HCT116 (cell line): Measurements from ENCODE around the gene SMTNL1. TPM values are rescaled to one million over a fixed set of nuclear protein-coding genes. Genes with fewer than 3 reads are reported as not detected.

Source experiments
- ATAC-seq: fragments of 200-7000 bp; cut with Tn5 transposase; 2 replicates; pipeline ENCODE4 v1.9.1; 2020; ENCODE audit warnings: mild to moderate bottlenecking, moderate library complexity
- BruUV-seq: library from RNA; stranded (reverse); fragments of 400-500 nt; replicated peaks from 2 replicates; lab custom pipeline; 2021; lab: Mats Ljungman, UMichigan
- CTCF ChIA-PET: fragments of 300-600 bp; sonication (Branson Sonifier 250); formaldehyde crosslinking; loops from one replicate; lab custom pipeline; 2021; ENCODE audit warnings: antibody characterized with exemption; lab: Charles Lee
- POLR2A ChIA-PET: fragments of 300-600, 350-600 bp; sonication (Branson Sonifier 250); formaldehyde crosslinking; loops from one replicate; lab custom pipeline; 2021; ENCODE audit warnings: antibody characterized with exemption; lab: Charles Lee
- RAD21 ChIA-PET, 2 experiments: fragments of 300-600 bp; sonication (Branson Sonifier 250); formaldehyde crosslinking; loops; one replicate each; lab custom pipeline; 2023; ENCODE audit warnings: low total read pairs in 2 of 2; ENCODE audit not compliant: uncharacterized antibody in 2 of 2, unreplicated experiment in 2 of 2, low non-redundant PET in 1 of 2; lab: Charles Lee
- DNase-seq: peaks from one replicate; pipeline ENCODE4 v3.0.0-alpha.2; 2010; ENCODE audit warnings: low read depth, low spot score
- H2AFZ ChIP-seq: fragments of 200-600 bp; shearing (Covaris generic), sonication (generic); 2 replicates; pipeline ENCODE4 v1.6.1; 2017; ENCODE audit warnings: low read depth, mixed run types, mixed read lengths, antibody characterized with exemption, low read length; ENCODE audit not compliant: poor library complexity, severe bottlenecking
- H3K27ac ChIP-seq: 2 replicates; pipeline ENCODE4 v1.5.1; 2012; ENCODE audit warnings: low read depth, low read length
- H3K27me3 ChIP-seq: fragments of 200-600 bp; sonication (generic); 2 replicates; pipeline ENCODE4 v1.6.1; 2016; ENCODE audit warnings: mixed run types, low read length, mixed read lengths; ENCODE audit not compliant: insufficient read depth
- H3K36me3 ChIP-seq, 2 experiments: fragments of 200-500 bp in 1 of 2; fragments of 200-600 bp in 1 of 2; sonication (Bioruptor generic) in 1 of 2; sonication (generic) in 1 of 2; 2 replicates each; pipeline versions ENCODE4 v1.5.1 to v1.6.1; 2014 to 2016; ENCODE audit warnings: low read length in 2 of 2, inconsistent platforms in 1 of 2, mixed read lengths in 1 of 2, mixed run types in 1 of 2; ENCODE audit not compliant: insufficient read depth in 2 of 2, control insufficient read depth in 1 of 2
- H3K4me1 ChIP-seq, 2 experiments: fragments of 200-600 bp in 1 of 2; sonication (generic) in 1 of 2; 2 replicates each; pipeline versions ENCODE4 v1.5.1 to v1.6.1; 2012 to 2017; ENCODE audit warnings: low read length in 2 of 2, inconsistent platforms in 1 of 2, mild to moderate bottlenecking in 1 of 2, mixed read lengths in 1 of 2, mixed run types in 1 of 2, moderate library complexity in 1 of 2; ENCODE audit not compliant: insufficient read depth in 2 of 2, control insufficient read depth in 1 of 2
- H3K4me2 ChIP-seq: fragments of 200-600 bp; sonication (generic); 2 replicates; pipeline ENCODE4 v1.6.1; 2017; ENCODE audit warnings: mixed run types, low read length, mixed read lengths
- H3K4me3 ChIP-seq, 2 experiments: fragments of 200-600 bp in 1 of 2; sonication (generic) in 1 of 2; replicated peaks in 1 of 2; 2 replicates each; pipeline ENCODE4 v1.5.1; 2011 to 2016; ENCODE audit warnings: low read length in 2 of 2, control low read depth in 1 of 2, low read depth in 1 of 2, mild to moderate bottlenecking in 1 of 2, mixed read lengths in 1 of 2, mixed run types in 1 of 2
- H3K79me2 ChIP-seq: fragments of 200-600 bp; sonication (generic); 2 replicates; pipeline ENCODE4 v1.6.1; 2017; ENCODE audit warnings: mild to moderate bottlenecking, mixed run types, low read length, moderate library complexity, mixed read lengths; ENCODE audit not compliant: insufficient read depth
- H3K9ac ChIP-seq: fragments of 200-600 bp; sonication (generic); 2 replicates; pipeline ENCODE4 v1.6.1; 2016; ENCODE audit warnings: low read length, mixed read lengths
- H3K9me2 ChIP-seq: fragments of 200-600 bp; sonication (generic), shearing (Covaris generic); 2 replicates; pipeline ENCODE4 v1.6.1; 2017; ENCODE audit warnings: mixed run types, mild to moderate bottlenecking, moderate library complexity; ENCODE audit not compliant: insufficient read depth
- H3K9me3 ChIP-seq, 2 experiments: fragments of 200-500 bp in 1 of 2; fragments of 200-600 bp in 1 of 2; sonication (Bioruptor generic) in 1 of 2; sonication (generic) in 1 of 2; 2 replicates each; pipeline ENCODE4 v1.6.1; 2014 to 2017; ENCODE audit warnings: low read length in 2 of 2, mixed read lengths in 2 of 2, inconsistent platforms in 1 of 2, low read depth in 1 of 2, mild to moderate bottlenecking in 1 of 2, mixed run types in 1 of 2, moderate library complexity in 1 of 2; ENCODE audit not compliant: control insufficient read depth in 1 of 2, insufficient read depth in 1 of 2
- H4K20me1 ChIP-seq: fragments of 200-600 bp; sonication (generic), shearing (Covaris generic); 2 replicates; pipeline ENCODE4 v1.6.1; 2017; ENCODE audit warnings: mixed run types, mild to moderate bottlenecking, moderate library complexity; ENCODE audit not compliant: insufficient read depth
- CEBPB ChIP-seq: IDR thresholded peaks from 2 replicates; pipeline ENCODE4 v1.6.1; 2012; ENCODE audit warnings: low read depth
- CTCF ChIP-seq, 3 experiments: fragments of 200-600 bp in 1 of 3; sonication (generic) in 1 of 3; IDR thresholded peaks in 2 of 3; conservative IDR thresholded peaks in 1 of 3; 2 replicates each; pipeline ENCODE4 v1.5.1; 2012 to 2017; ENCODE audit warnings: low read depth in 2 of 3, low read length in 2 of 3, antibody characterized with exemption in 1 of 3, borderline replicate concordance in 1 of 3, control low read depth in 1 of 3, mild to moderate bottlenecking in 1 of 3, mixed read lengths in 1 of 3, mixed run types in 1 of 3, moderate library complexity in 1 of 3; ENCODE audit not compliant: insufficient read depth in 1 of 3
- EGR1 ChIP-seq: IDR thresholded peaks from 2 replicates; pipeline ENCODE4 v1.6.1; 2012; ENCODE audit warnings: low read depth
- EZH2phosphoT487 ChIP-seq: fragments of 200-600 bp; IDR thresholded peaks from 2 replicates; pipeline ENCODE4 v1.6.1; 2018; ENCODE audit warnings: antibody characterized with exemption, borderline replicate concordance
- JUND ChIP-seq: IDR thresholded peaks from 2 replicates; pipeline ENCODE4 v1.6.1; 2012
- POLR2A ChIP-seq: IDR thresholded peaks from 2 replicates; pipeline ENCODE4 v1.7.0; 2011; ENCODE audit warnings: borderline replicate concordance; ENCODE audit not compliant: insufficient read depth, insufficient read length; ENCODE audit errors: extremely low read depth
- POLR2AphosphoS5 ChIP-seq: IDR thresholded peaks from 2 replicates; pipeline ENCODE4 v1.6.1; 2011; ENCODE audit warnings: mild to moderate bottlenecking, low read depth, low read length, moderate library complexity
- REST ChIP-seq: IDR thresholded peaks from 2 replicates; pipeline ENCODE4 v1.6.1; 2012; ENCODE audit warnings: low read depth
- SP1 ChIP-seq: IDR thresholded peaks from 2 replicates; pipeline ENCODE4 v1.6.1; 2012; ENCODE audit warnings: low read depth
- SRF ChIP-seq: IDR thresholded peaks from 2 replicates; pipeline ENCODE4 v1.6.1; 2012; ENCODE audit warnings: low read depth
- TCF7L2 ChIP-seq: IDR thresholded peaks from 2 replicates; pipeline ENCODE4 v1.7.0; 2011; ENCODE audit warnings: borderline replicate concordance, inconsistent platforms; ENCODE audit not compliant: insufficient read depth, insufficient read length; ENCODE audit errors: extremely low read depth
- YY1 ChIP-seq: IDR thresholded peaks from 2 replicates; pipeline ENCODE4 v1.6.1; 2011; ENCODE audit warnings: low read length, low read depth, moderate library complexity, mild to moderate bottlenecking; ENCODE audit not compliant: insufficient replicate concordance; ENCODE audit errors: extremely low read depth
- ZFX ChIP-seq: fragments of 450-650 bp; IDR thresholded peaks from 2 replicates; pipeline ENCODE4 v1.6.1; 2017
- ZNF274 ChIP-seq: fragments of 200-500 bp; sonication (Bioruptor generic); IDR thresholded peaks from 2 replicates; pipeline ENCODE4 v1.6.1; 2014; ENCODE audit warnings: mild to moderate bottlenecking, low read depth, low read length, inconsistent platforms
- intact Hi-C: fragments of 100-400 bp; cut with micrococcal nuclease; formaldehyde crosslinking; loops from 2 replicates; pipeline ENCODE4 v1.10.0; 2022
- total RNA-seq: library from RNA; stranded (reverse); gene quantifications from one replicate; pipeline ENCODE4 v1.2.1, GENCODE V29; 2021; ENCODE audit not compliant: unreplicated experiment

Gene SMTNL1
- total RNA-seq, 1 experiment from 2014 or later = not detected

GRCh38 chr11:57586711-57587245 is 49.4 kb downstream of the SMTNL1 start:
- Histone ChIP-seq H3K4me1 (no peaks in the 10 kb centered on the region), H3K4me3 (no peak overlapping the region), H2AFZ (no peak overlapping the region), H3K79me2 (no peaks in the 10 kb centered on the region), H3K9me3 (no peaks in the 10 kb centered on the region), H3K9ac (no peak overlapping the region), H4K20me1 (no peaks in the 10 kb centered on the region), H3K27me3 (no peaks in the 10 kb centered on the region), H3K4me2 (no peak overlapping the region), H3K36me3 (no peaks in the 10 kb centered on the region), H3K9me2 (no peaks in the 10 kb centered on the region), H3K27ac (no peak overlapping the region)
- ChIA-PET POLR2A (no interaction called here), RAD21 (no interaction called here), CTCF (no interaction called here)
- intact Hi-C loops = no loop called here
- ATAC-seq = no peak
- TF ChIP-seq POLR2A (no peak), SRF (no peak), CTCF (IDR thresholded peaks at IDR 0.05 in 2 of 3, conservative IDR thresholded peaks at IDR 0.05 in 1 of 3; ENCODE audit: borderline replicate concordance in 1 of 3, insufficient read depth in 1 of 3, low read depth in 2 of 3, low read length in 2 of 3) (no peak), JUND (no peak), EZH2phosphoT487 (no peak), CEBPB (no peak), REST (no peak), EGR1 (no peak), TCF7L2 (no peak), YY1 (no peak), ZNF274 (no peak), POLR2AphosphoS5 (no peak), ZFX (no peak), SP1 (no peak)
- DNase-seq = no peak
- no TSS peak for BruUV-seq
